DMS114 treated with DMSO at 0.1 percent for 48 hours (cell line): ENCODE data around the gene MORN2.
A peak's percentile ranks its signal among the peaks of the same experiment; 100 is the strongest.
"Not testable (repeated sequence)": the region's sequence is repeated elsewhere in the genome, so short reads cannot be mapped to it uniquely, and the experiment has no call there.

Experiments used
- DNase-seq: peaks from one replicate; lab custom pipeline; 2025; ENCODE audit not compliant: unreplicated experiment; lab: John Stamatoyannopoulos, UW

The MORN2 gene

DNA sequence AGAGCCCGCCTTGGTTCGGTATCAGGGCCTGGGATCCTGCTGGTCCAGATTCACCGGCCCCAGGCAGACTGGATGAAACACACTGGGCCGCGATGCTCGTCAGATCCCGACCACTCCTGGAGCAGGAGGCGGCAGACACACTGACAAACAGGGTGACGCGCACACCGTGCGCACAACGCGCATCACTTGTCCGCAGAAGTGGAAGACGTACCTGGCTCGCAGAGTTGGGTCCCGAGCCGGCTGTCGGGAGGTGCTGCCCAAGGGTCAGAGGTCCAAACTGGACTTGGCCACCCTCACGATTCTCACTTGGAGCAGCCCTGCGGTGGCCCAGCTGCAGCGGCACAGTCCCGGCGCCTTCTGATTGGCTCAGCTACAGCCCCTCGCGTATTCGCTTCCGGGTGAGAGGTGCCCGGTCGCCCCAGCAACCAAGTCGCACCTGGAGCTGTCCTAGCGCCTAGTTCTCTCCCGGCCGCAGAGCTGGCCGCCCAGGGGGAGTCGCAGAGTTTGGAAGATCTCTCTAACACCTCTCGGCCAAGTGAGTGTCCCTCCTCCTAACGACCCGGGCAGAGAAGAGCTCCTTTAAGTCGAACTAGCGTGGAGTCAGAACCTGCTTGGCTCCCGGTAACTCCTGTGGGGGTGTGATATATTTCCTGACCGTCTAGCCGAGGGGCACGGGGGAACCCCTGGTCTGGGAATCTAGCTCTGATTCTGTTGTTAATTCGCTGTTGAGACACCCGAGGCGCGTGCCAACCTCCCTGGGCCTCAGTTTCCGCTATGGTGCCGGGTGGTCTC, at the start of gene MORN2, which contains the start of gene DHX57:
TSS of gene MORN2 (plus strand) at position 401 of the 792 bp plus-strand sequence.
TSS of gene DHX57 (minus strand) at position 359 of the 792 bp plus-strand sequence. CDS start 7,529 bp downstream, outside the sequence.
- DNase-seq: peak; percentile 70

DNA sequence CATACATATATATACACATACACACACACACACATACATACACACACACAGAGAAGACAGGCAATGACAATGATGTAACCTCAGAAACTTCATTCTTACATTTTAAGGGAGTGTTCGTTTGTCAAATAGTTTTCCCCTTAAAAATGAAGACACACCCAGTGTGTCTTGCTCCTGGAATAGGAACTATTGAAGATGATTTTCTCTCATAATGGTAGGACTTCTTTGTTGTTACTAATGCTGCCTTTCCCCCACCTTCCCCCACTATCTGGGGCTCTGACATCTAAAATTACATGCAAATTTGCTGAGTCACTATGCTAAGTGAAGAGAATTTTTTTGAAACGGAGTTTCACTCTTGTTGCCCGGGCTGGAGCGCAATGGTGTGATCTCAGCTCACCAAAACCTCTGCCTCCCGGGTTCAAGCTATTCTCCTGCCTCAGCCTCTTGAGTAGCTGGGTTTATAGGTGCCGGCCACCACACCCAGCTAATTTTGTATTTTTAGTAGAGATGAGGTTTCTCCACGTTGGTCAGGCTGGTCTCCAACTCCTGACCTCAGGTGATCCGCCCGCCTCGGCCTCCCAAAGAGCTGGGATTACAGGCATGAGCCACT, 48.1 kb upstream of the MORN2 start:
- not testable (repeated sequence) for DNase-seq

DNA sequence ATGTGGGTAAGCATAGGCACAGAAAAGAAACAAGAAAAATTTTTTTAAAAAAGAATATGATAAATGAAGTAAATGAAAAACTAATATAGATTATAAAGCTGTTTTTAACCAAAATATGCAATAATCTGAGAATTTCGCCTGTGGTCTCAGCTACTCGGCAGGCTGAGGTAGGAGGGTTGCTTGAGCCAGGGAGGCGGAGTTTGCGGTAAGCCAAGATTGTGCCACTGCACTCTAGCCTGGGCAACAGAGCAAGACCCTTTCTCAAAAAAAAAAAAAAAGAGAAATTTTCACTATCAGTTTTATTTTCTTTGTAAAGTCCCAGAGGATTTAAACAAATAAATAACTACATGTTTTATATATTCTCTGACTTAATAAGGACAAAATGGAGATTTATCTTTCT, 47.3 kb upstream of the MORN2 start:
- no peak for DNase-seq

DNA sequence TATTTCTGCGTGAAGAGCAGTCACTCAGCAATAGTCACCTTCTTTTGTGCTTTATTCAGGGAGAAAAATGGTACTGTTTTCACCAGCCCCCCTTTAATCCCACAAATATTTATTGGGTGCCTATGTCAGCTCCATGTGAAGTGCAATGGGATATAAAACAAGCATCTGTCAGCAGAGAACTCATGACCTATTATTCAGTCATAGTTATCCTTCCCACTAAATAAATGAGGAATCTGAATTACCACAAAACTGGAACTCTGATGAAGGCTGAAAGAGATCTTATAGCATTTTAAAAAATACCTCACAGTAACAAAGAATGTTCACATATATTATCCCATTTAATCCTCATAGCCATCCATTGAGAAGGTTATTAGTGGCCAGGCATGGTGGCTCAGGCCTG, 45.8 kb upstream of the MORN2 start:
- no peak for DNase-seq

DNA sequence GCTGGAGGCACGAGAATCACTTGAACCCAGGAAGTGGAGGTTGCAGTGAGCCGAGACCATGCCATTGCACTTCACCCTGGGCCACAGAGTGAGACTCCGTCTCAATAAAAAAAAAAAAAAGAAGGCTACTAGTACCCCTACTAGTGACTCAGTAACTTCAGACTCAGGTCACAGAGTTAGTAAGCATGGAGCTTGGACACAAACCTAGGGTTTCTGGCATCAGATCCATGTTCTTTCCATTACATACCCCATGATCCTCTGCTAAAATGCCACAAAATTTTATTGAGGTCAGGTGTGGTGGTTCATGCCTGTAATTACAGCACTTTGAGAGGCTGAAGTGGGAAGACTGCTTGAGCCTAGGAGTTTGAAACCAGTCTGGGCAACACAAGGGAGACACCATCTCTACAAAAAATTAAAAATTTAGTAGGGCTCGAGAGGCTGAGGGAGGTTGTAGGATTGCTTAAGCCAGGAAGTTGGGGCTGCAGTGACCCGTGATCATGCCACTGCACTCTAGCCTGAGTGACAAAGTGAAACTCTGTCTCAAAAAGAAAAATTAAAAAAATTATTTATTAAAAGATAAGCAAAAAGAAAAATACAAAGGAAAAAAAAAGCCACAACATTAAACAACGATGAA, 45.1 kb upstream of the MORN2 start:
- no peak for DNase-seq

DNA sequence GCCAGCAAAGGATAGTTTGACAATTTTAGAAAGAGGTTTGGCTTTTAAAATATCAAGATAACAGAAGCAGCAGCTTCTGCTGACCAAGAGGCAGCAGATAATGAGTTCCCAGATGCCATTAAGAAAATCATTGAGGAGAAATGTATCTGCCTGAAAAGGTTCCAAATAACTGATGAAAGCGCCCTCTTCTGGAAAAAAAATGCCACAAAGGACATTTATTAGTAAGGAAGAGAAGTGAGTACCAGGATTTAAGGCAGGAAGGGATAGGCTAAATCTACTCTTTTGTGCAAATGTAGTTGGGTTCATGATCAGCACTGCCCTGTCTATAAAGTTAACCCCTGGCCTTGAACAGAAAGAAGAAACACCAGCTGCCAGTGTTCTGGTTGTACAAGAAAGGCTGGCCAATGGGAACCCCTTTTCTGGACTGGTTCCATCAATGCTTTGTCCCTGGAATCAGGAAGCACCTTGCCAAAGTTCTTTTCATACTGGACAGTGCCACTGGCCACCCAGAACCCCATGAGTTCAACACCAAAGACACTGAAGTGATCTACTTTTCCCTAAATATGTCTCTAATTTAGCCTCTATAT, 40.7 kb upstream of the MORN2 start:
- no peak for DNase-seq

DNA sequence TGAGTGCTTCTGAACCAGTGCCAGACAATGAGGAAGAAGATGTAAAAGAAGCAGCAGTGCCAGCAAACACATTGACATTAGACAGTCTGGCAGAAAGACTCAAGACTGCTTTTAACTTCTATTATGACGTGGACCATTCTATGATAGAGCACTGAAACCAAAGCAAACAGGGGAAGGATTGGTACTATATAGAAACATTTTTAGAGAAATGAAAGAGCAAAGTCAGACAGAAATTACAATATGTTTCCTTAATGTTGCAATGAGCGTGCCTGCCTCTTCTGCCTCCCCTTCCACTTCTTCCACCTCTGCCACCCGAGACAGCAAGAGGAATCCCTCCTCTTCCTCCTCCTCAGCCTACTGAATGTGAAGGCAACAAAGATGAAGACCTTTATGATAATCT, 39.8 kb upstream of the MORN2 start:
- DNase-seq: no peak

DNA sequence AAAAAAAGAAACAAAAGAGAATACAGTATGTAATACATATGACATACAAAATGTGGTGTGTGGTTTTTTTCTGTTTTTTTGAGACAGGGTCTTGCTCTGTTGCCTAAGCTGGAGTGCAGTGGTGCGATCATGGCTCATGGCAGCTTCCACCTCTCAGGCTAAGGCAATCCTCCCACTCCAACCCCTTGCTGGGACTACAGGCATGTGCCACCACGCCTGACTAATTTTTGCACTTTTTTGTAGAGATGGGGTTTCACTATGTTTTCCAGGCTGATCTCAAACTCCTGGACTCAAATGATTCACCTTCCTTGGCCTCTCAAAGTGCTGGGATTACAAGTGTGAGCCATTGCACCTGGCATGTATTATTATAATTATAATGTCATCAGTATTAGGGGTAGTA, 39.0 kb upstream of the MORN2 start:
- no peak for DNase-seq

DNA sequence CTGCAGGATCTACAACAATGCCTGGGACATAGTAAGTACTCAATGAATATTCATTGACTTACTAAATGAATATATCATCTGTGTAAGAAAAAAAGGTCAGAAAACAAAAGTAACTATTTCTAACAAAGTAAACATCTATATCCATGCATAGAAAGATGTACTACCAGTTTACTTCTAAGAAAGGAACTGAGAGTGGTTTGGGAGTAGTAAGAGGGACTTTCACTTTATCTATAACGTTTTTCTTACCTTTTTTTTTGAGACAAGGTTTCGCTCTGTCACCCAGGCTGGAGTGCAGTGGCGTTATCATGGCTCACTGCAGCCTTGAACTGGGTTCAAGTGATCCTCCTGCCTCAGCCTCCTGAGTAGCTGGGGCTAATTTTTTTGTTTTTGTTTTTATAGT, 25.7 kb upstream of the MORN2 start:
- no peak for DNase-seq

DNA sequence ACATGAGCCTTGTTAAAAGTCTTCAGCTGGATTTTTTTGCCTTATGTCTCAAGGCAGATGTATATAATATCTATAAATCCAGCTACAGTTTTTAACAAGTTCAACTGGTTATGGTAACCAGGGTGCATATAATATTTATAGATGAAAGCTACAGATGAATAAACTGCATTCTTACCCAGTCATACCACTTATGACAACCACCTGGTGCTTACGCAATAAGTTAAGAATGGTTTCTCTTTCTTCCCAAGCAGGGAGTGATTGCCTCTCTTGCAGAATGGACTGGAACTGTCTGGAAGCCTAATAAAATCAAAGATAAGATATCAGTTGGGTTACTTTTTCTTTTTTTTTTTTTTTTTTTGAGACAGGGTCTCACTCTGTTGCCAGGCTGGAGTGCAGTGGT, 19.6 kb upstream of the MORN2 start:
- no peak for DNase-seq

DNA sequence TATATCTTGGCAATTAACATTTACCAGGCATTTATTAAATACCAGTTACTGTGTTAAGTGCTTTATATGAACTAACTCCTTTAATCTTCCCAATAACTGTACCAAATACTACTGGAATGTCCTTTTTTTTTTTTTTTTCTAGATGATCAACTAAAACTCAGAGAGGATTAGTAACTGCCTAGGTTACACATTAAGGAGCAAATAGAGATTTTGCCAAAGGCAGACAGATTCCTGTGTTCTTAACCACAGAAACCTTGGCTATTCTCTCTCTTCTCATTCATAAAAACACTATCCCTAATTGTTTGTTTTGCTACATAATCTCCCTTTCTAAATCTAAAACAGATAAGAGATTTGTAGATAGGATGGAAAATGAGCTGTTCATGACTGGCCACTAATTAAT, 13.3 kb upstream of the MORN2 start:
- no peak for DNase-seq

DNA sequence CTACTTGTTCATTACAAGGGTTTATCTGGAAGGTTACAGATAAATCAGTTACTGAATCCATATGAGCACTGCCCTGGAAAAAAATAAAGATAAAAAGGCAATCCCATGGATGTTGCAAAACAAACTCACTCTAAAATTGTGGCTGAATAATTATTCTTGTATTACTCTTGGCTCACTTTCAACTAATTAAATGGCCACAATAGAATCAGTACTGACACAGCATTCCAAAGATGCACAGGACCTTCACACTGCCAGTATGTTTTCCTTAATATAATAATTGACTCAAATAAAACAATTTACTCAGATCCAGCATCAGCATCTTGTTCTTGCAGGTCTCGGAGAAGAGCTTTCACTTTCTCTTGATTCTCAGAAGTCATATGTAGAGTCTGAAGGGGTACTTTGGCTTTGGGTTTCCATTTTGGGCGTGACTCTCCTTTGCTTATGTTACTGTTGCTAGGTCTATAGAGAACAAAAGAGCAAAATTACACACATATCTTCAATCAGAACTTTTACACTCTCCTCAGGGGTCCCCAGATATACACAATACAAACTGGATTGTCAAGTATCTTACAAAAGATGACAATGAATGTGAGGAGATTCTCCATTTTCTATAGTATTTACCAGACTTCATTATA, 12.6 kb upstream of the MORN2 start:
- no peak for DNase-seq

DNA sequence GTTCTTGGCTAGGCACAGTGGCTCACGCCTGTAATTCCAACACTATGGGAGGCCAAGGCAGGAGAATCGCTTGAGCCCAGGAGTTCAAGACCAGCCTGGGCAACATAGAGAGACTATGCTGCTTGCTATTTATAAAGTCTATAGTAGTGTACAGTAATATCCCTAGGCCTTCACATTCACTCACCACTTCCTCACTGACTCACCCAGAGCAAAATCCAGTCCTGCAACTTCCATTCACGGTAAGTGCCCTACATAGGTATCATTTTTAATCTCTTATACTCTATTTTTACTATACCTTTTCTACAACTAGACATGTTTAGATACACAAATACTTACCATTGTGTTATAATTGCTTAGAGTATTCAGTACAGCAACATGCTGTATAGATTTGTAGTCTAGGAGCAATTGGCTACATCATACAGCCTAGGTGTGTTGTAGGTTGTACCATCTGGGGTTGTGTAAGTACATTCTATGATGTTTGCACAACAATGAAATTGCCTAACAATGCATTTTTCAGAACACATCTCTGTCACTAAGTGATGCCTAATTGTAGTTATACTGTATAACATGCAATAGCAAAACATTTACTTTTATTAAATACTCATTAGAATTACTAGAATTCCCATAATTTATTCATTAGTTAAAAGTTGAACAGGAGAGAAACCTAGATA, 8.9 kb upstream of the MORN2 start:
- DNase-seq: no peak

DNA sequence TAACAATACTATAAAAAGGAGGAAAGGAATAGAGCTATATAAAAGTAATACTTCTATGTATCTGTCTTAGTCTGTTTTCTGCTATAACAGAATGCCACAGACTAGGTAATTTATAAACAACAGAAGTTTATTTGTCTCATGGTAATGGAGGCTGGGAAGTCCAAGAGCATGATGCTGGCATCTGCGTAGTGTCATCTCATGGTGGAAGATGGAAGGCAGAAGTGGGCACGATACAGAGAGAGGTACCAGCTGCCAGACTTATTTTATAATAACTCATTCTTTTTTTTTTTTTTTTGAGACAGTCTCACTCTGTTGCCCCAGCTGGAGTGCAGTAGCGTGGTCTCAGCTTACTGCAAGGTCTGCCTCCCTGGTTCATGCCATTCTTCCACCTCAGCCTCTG, 4.3 kb upstream of the MORN2 start:
- DNase-seq: no peak

DNA sequence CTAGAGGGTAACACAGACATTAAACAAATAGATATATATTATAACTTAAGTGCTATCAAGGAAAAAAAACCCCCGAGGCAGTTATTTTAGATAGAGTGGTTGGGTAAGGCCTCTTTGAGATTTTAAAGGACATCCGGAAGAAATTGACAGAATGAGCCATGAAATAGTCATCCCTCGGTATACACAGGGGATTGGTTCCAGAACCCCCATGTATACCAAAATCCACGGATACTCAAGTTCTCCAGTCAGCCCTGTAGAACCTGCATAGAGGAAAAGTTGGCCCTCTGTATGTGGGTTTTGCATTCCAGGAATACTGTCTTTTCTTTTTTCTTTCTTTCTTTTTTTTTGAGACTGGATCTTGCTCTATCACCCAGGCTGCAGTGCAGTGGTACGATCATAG, 2.0 kb upstream of the MORN2 start:
- no peak for DNase-seq

DNA sequence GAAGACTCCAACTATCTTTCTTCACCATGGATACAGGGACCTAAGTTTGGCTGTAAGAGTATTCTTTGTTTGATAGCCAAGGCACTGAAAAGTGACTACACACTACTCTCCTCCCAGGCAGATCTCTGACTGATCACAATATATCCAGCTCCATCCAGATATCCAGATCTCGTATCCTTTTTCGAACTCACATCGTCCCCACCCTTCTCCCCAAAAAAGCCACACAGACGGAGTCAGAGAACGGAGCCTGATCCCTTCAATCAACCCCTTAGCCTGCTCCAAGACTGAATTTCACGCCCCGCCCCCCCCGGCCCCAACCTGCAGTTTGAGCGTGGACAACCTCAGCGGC, 575 bp upstream of the MORN2 start:
- DNase-seq: no peak

DNA sequence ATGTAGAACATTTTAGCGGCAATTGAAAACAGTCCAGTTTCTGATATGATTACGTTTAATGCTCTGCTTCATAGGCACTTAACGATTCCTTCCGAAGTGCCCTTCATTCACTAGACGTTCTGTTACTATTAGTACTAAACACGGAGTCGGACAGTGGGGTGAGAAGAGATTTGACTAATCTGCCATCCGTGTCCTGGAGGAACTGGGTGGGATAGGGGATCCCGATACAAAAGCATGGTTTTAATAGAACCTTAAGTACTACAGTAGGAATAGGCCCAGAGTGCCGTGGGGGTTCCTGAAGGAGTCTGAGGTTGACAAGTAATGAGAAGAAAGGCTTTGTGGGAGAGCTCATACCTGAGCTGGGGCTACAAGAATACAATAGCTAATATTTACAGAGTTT, 631 bp downstream of the MORN2 start:
- DNase-seq: peak; percentile 21

DNA sequence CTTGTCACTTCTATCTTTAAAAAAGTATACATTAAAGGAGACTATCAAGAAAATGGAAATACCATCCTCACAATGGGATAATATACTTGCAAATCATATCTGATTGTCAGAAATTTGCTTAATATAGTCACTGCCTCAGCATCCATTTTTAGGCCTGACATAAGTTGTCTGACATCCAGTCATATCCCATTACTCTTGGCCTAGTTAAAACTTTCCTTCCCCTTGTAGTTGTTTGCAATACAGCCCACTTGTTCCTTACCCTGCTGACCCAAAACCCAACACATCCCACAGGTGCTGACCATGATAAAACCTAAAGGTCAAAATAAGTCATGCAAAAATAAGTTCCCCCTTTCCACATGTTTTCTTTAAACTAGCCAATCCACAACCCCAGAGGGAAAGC, 10.3 kb downstream of the MORN2 start:
- DNase-seq: no peak

DNA sequence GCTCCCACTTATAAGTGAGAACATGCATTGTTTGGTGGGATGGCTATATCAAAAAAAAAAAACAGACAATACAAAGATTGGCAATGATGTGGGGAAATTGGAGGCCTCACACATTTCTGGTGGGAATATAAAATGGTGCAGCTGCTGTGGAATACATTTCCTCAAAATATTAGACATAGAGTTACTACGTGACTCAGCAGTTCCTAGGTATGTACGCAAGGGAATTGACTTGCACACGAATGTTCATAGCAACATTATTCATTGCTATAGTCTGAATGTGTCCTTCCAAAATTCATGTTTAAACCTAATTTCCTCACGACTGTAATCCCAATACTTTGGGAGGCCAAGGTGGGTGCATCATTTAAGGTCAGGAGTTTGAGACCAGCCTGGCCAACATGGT, 11.6 kb downstream of the MORN2 start:
- DNase-seq: no peak

DNA sequence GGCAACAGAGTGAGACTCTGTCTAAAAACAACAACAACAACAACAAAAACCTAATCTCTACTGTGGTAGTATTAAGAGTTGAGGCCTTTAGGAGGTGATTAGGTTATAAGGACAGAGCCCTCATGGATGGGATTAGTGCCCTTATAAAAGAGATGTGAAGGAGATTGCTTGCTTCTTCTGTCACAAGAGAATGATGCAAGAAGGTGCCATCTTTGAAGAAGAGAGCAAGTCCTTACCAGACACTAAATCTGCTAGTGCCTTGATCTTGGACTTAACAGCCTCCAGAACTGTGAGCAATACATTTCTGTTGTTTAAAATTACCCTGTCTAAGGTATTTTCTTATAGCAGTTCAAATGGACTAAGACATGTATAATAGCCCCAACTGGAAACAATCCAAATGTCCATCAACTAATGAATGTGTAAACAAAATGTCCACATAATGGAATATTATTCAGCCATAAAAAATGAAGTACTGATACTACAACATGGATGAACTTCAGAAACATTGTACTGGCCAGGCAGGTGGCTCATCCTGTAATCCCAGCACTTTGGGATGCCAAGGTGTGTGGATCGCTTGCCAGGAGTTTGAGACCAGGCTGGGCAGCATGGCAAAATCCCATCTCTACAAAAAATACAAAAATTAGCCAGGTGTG, 12.3 kb downstream of the MORN2 start:
- no peak for DNase-seq
